ENCODE data around the gene OTOF. TPM values are rescaled to one million over a fixed set of nuclear protein-coding genes. Genes with fewer than 3 reads are reported as not detected.

OTOF gene
- total and polyA plus RNA-seq, 2 of the 4 experiments (the other 2 are of a cell fraction): 0.03 TPM; not detected in 1

- Histone ChIP-seq H3K9me1 (ENCODE audit: insufficient read depth, low read length) (no peaks in the 10 kb centered on the region), H3K9me3 (ENCODE audit: control insufficient read depth, insufficient read depth, low read length) (no peaks in the 10 kb centered on the region), H4K91ac (ENCODE audit: insufficient read depth, low read depth, low read length) (no peak overlapping the region), H2AK9ac (replicated peaks; ENCODE audit: low read depth, low read length, poor library complexity) (no peak overlapping the region), H3K9ac (ENCODE audit: low read depth, low read length) (no peak overlapping the region), H2BK120ac (ENCODE audit: low read depth, low read length) (no peak overlapping the region), H4K20me1 (ENCODE audit: insufficient read depth, low read length) (no peaks in the 10 kb centered on the region), H3K27ac (ENCODE audit: insufficient read depth, low read length) (no peak overlapping the region), H4K8ac (ENCODE audit: low read depth in 2 of 2, low read length in 2 of 2) (no peak overlapping the region), H2AFZ (replicated peaks; ENCODE audit: low read length, poor library complexity) (no peak overlapping the region), H3K14ac (replicated peaks; ENCODE audit: low read depth, low read length) (no peak overlapping the region), H3K36me3 (ENCODE audit: control insufficient read depth, insufficient read depth, low read length) (no peaks in the 10 kb centered on the region), H3K79me1 (ENCODE audit: low read depth in 1 of 2, low read length in 2 of 2) (no peaks in the 10 kb centered on the region), H3K4ac (ENCODE audit: low read depth, low read length) (no peak overlapping the region), H3K4me3 (ENCODE audit: insufficient read depth, low read depth, low read length) (no peak overlapping the region), H2BK5ac (ENCODE audit: low read depth, low read length, poor library complexity, severe bottlenecking) (no peak overlapping the region), H2AK5ac (ENCODE audit: low read depth, low read length) (no peak overlapping the region), H2BK20ac (ENCODE audit: low read depth, low read length) (no peak overlapping the region), H2BK15ac (ENCODE audit: low read depth, low read length) (no peak overlapping the region), H3K56ac (ENCODE audit: extremely low read depth, insufficient read depth, low read length) (no peak overlapping the region), H3K27me3 (ENCODE audit: control insufficient read depth, insufficient read depth, low read length) (peaks cover 48% of the 10 kb centered on the region), H3K4me2 (ENCODE audit: low read depth, low read length) (no peak overlapping the region), H3K4me1 (ENCODE audit: control insufficient read depth, insufficient read depth, low read length) (no peaks in the 10 kb centered on the region), H3K18ac (ENCODE audit: low read depth, low read length) (no peak overlapping the region), H4K5ac (ENCODE audit: low read depth, low read length) (no peak overlapping the region), H3K23ac (ENCODE audit: low read depth, low read length) (no peak overlapping the region)
- in situ Hi-C loops (cut with MboI; ENCODE audit: low sequenced_read_pairs): no loop called here
- WGBS, 2 experiments (ENCODE audit: extremely low coverage in 2 of 2, insufficient read length in 1 of 2): 88% methylated on average over 3 of the region's 7 CpGs; no CpG with 5 or more reads in 1 of the 2 experiments
- dilution Hi-C loops (cut with HindIII; ENCODE audit: low sequenced_read_pairs, unreplicated experiment): no loop called here
- no peak for TF ChIP-seq CHD1 (IDR thresholded peaks at IDR 0.05; ENCODE audit: low read depth, low read length)
- no peak for TF ChIP-seq BHLHE40 (IDR thresholded peaks at IDR 0.05; ENCODE audit: low read depth, low read length)
- no peak for TF ChIP-seq RAD21 (IDR thresholded peaks at IDR 0.05; ENCODE audit: low read length)
- no peak for TF ChIP-seq RCOR1 (IDR thresholded peaks at IDR 0.05; ENCODE audit: insufficient replicate concordance, low read length)
- no peak for TF ChIP-seq RFX5 (IDR thresholded peaks at IDR 0.05; ENCODE audit: low read depth, low read length)
- no peak for TF ChIP-seq MXI1 (IDR thresholded peaks at IDR 0.05; ENCODE audit: borderline replicate concordance, low read depth, low read length)
- TF ChIP-seq FOS (IDR thresholded peaks at IDR 0.05; ENCODE audit: low read depth, low read length): no peak
- ChIA-PET POLR2A (ENCODE audit: unreplicated experiment) (no interaction called here), CTCF (no interaction called here)
- ATAC-seq (ENCODE audit: low read depth) (no peak), DNase-seq (no peak)
- no TSS peak for BruUV-seq (replicated peaks)
- intact Hi-C loops (cut with micrococcal nuclease): no loop called here
Measured at GRCh38 chr2:26492749-26493515, 15.0 kb upstream of the OTOF start.
